ENCODE results near the gene OR10A7. TPM values are rescaled to one million over a fixed set of nuclear protein-coding genes. Genes with fewer than 3 reads are reported as not detected.

OR10A7 gene
- polyA plus RNA-seq, 1 donor from 2014 or later, result not detected

DNA sequence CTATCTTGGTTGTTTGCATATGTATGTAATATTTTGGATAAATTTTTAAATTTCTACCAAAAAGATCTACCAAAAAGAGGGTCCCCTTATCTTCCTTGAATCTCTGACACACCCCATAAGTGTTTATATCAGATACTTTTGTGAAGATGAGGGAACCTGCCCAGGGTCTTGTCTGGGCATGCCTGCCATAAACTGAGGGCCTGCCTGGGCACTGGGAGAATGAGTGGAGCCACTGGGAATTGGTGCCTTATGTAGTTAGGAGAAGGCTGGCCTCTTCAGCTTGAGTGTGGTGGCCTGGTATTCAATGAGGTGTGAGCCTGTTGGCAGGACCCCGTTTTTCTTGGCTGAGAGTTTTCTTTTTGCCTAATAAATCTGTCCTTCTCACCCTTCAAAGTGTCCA, 48.1 kb upstream of the OR10A7 start:
- Histone ChIP-seq H3K79me2 (replicated peaks; ENCODE audit: insufficient read depth, low read length) (no peaks in the 10 kb centered on the region), H4K20me1 (ENCODE audit: insufficient read depth) (no peaks in the 10 kb centered on the region), H2AFZ (ENCODE audit: low read depth, low read length) (no peak overlapping the region), H3K4me3 (ENCODE audit: low read length) (no peak overlapping the region), H3F3A (ENCODE audit: insufficient read depth, low read length, poor library complexity, severe bottlenecking) (no peaks in the 10 kb centered on the region), H3K9me2 (ENCODE audit: insufficient read depth, low read length) (no peaks in the 10 kb centered on the region), H3K27me3 (ENCODE audit: insufficient read depth, low read depth, low read length) (no peaks in the 10 kb centered on the region), H3K36me3 (ENCODE audit: insufficient read depth, low read length) (no peaks in the 10 kb centered on the region), H3K9me3 (ENCODE audit: low read length) (no peaks in the 10 kb centered on the region), H3K9ac (ENCODE audit: low read length) (no peak overlapping the region), H3K27ac (ENCODE audit: low read length) (no peak overlapping the region), H3K4me2 (ENCODE audit: low read length) (no peak overlapping the region)
- TF ChIP-seq POLR2AphosphoS5 (IDR thresholded peaks at IDR 0.05), result no peak
- TF ChIP-seq RAD21 (conservative IDR thresholded peaks at IDR 0.05), result no peak
- TF ChIP-seq EZH2 (IDR thresholded peaks at IDR 0.05; ENCODE audit: borderline replicate concordance, insufficient read depth, low read length, poor library complexity, severe bottlenecking), result no peak
- no peak for TF ChIP-seq TAF1 (IDR thresholded peaks at IDR 0.05; ENCODE audit: low read depth)
- no peak for TF ChIP-seq MXI1 (conservative IDR thresholded peaks at IDR 0.05; ENCODE audit: poor library complexity, severe bottlenecking)
- TF ChIP-seq, protein P1, sequence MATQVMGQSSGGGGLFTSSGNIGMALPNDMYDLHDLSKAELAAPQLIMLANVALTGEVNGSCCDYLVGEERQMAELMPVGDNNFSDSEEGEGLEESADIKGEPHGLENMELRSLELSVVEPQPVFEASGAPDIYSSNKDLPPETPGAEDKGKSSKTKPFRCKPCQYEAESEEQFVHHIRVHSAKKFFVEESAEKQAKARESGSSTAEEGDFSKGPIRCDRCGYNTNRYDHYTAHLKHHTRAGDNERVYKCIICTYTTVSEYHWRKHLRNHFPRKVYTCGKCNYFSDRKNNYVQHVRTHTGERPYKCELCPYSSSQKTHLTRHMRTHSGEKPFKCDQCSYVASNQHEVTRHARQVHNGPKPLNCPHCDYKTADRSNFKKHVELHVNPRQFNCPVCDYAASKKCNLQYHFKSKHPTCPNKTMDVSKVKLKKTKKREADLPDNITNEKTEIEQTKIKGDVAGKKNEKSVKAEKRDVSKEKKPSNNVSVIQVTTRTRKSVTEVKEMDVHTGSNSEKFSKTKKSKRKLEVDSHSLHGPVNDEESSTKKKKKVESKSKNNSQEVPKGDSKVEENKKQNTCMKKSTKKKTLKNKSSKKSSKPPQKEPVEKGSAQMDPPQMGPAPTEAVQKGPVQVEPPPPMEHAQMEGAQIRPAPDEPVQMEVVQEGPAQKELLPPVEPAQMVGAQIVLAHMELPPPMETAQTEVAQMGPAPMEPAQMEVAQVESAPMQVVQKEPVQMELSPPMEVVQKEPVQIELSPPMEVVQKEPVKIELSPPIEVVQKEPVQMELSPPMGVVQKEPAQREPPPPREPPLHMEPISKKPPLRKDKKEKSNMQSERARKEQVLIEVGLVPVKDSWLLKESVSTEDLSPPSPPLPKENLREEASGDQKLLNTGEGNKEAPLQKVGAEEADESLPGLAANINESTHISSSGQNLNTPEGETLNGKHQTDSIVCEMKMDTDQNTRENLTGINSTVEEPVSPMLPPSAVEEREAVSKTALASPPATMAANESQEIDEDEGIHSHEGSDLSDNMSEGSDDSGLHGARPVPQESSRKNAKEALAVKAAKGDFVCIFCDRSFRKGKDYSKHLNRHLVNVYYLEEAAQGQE (IDR thresholded peaks at IDR 0.05; ENCODE audit: borderline replicate concordance), result no peak
- TF ChIP-seq EP300 (conservative IDR thresholded peaks at IDR 0.05; ENCODE audit: poor library complexity, severe bottlenecking), result no peak
- TF ChIP-seq SMC3 (conservative IDR thresholded peaks at IDR 0.05; ENCODE audit: poor library complexity), result no peak
- TF ChIP-seq, protein P2, sequence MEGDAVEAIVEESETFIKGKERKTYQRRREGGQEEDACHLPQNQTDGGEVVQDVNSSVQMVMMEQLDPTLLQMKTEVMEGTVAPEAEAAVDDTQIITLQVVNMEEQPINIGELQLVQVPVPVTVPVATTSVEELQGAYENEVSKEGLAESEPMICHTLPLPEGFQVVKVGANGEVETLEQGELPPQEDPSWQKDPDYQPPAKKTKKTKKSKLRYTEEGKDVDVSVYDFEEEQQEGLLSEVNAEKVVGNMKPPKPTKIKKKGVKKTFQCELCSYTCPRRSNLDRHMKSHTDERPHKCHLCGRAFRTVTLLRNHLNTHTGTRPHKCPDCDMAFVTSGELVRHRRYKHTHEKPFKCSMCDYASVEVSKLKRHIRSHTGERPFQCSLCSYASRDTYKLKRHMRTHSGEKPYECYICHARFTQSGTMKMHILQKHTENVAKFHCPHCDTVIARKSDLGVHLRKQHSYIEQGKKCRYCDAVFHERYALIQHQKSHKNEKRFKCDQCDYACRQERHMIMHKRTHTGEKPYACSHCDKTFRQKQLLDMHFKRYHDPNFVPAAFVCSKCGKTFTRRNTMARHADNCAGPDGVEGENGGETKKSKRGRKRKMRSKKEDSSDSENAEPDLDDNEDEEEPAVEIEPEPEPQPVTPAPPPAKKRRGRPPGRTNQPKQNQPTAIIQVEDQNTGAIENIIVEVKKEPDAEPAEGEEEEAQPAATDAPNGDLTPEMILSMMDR (IDR thresholded peaks at IDR 0.05; ENCODE audit: poor library complexity, severe bottlenecking), result no peak

- no peaks in the 10 kb centered on the region for H3K27me3 ChIP-seq (ENCODE audit: insufficient read depth, low read depth, low read length)
- no peaks in the 10 kb centered on the region for H3K79me2 ChIP-seq (replicated peaks; ENCODE audit: insufficient read depth, low read length)
- H3K4me2 ChIP-seq (ENCODE audit: low read length), result no peak overlapping the region
- no peak for TF ChIP-seq TAF1 (IDR thresholded peaks at IDR 0.05; ENCODE audit: low read depth)
- no peak for TF ChIP-seq EP300 (conservative IDR thresholded peaks at IDR 0.05; ENCODE audit: poor library complexity, severe bottlenecking)
- no peak for TF ChIP-seq SMC3 (conservative IDR thresholded peaks at IDR 0.05; ENCODE audit: poor library complexity)
- TF ChIP-seq, protein P2 (IDR thresholded peaks at IDR 0.05; ENCODE audit: poor library complexity, severe bottlenecking), result no peak
- TF ChIP-seq POLR2AphosphoS5 (IDR thresholded peaks at IDR 0.05), result no peak
- TF ChIP-seq MXI1 (conservative IDR thresholded peaks at IDR 0.05; ENCODE audit: poor library complexity, severe bottlenecking), result no peak
- H3K9me2 ChIP-seq (ENCODE audit: insufficient read depth, low read length), result no peaks in the 10 kb centered on the region
- no peaks in the 10 kb centered on the region for H3K9me3 ChIP-seq (ENCODE audit: low read length)
- no peaks in the 10 kb centered on the region for H4K20me1 ChIP-seq (ENCODE audit: insufficient read depth)
- no peak overlapping the region for H3K4me3 ChIP-seq (ENCODE audit: low read length)
- H3K9ac ChIP-seq (ENCODE audit: low read length), result no peak overlapping the region
- H3F3A ChIP-seq (ENCODE audit: insufficient read depth, low read length, poor library complexity, severe bottlenecking), result no peaks in the 10 kb centered on the region
- H3K27ac ChIP-seq (ENCODE audit: low read length), result no peak overlapping the region
- H2AFZ ChIP-seq (ENCODE audit: low read depth, low read length), result no peak overlapping the region
- no peaks in the 10 kb centered on the region for H3K36me3 ChIP-seq (ENCODE audit: insufficient read depth, low read length)
These were observed 47.4 kb upstream of the OR10A7 start for GRCh38 chr12:55173456-55173855.
